Muscle of back (tissue), 11 donors: ENCODE measurements around the gene ZBTB43. TPM values are rescaled to one million over a fixed set of nuclear protein-coding genes. Genes with fewer than 3 reads are reported as not detected.

Experiments
- DNase-seq, 3 donors: peaks; one replicate each; pipeline versions ENCODE4 v3.0.0 to v3.0.0-alpha.2; 2013
- polyA plus RNA-seq, 10 donors: library from polyadenylated mRNA; unstranded; fragments of 120-200 nt; gene quantifications; one replicate each; pipeline ENCODE4 v1.2.1, GENCODE V29; 2013; ENCODE audit not compliant: insufficient read length in 10 of 10

The ZBTB43 gene
- polyA plus RNA-seq, 10 donors, result 11.2 to 22.8 (median 13.4) TPM

DNA sequence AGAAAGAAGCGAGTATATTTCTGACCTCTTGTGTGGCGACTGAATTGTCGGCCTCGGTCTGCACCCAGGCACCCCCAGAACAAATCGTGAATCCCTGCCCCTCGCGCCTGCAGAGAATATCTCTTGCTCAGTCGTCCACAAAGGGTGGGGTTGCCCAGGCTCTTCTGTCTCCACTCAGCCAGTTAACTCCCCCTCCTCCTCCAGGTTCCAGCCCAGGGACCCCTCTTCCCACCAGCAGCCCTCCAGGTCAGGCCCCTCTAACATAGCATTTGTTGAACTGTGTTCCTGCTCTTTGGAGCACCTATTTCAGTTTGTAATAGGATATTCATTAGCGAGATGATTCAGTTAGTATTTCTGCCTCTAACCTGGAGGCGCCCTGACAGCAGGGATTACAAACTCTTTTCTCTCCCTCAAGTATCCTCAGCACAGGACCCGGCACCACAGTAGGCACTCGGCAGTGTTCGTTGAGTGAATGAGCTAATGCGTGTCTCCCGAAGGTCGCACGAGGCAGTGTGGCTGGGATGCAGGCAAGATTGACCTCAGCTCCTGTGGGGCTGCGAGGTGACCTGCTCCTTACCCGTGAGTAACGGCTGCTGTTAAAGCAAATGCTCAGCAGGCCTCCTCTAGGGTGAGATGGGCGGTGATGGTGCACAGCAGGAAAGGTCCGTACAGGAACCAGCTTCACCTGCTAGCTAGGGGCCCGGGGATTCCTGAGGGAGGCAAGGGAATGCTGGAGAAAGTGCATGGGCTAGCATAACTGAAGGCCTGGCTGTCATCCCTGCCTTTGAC lies 81.4 kb downstream of the ZBTB43 start:
- no peak for DNase-seq

- DNase-seq, result no peak
Measured at GRCh38 chr9:126886897-126887296, 82.1 kb downstream of the ZBTB43 start.

Other genes starting within 250 kb of the ZBTB43 start
- 1 to 10 TPM in 2 of 10 donors, under 1 TPM in 8; 0.10 to 1.8 (median 0.25) TPM for gene LMX1B, start 191.1 kb upstream of the ZBTB43 start, polyA plus RNA-seq
- gene ZBTB34, start 55.6 kb downstream of the ZBTB43 start, polyA plus RNA-seq, result 10 to 100 TPM in 9 of 10 donors, 1 to 10 TPM in 1; 9.1 to 14.5 (median 12.2) TPM
- 10 to 100 TPM in 1 of 10 donors, 1 to 10 TPM in 9; 4.6 to 11.4 (median 7.5) TPM for gene RALGPS1, start 109.7 kb downstream of the ZBTB43 start, polyA plus RNA-seq